B cell (primary cell): ENCODE measurements around the gene RPH3AL. TPM values are rescaled to one million over a fixed set of nuclear protein-coding genes. Genes with fewer than 3 reads are reported as not detected.

Experiments
- ATAC-seq: fragments of 200-7000 bp; cut with Tn5 transposase; one replicate; pipeline ENCODE4 v1.10.0; 2021; ENCODE audit warnings: low read depth, mild to moderate bottlenecking, moderate number of reproducible peaks, moderate library complexity
- CTCF ChIA-PET: fragments of 350-600 bp; sonication (Branson Sonifier 250); formaldehyde crosslinking; loops from one replicate; lab custom pipeline; 2021; ENCODE audit warnings: antibody characterized with exemption, inconsistent platforms; lab: Charles Lee
- POLR2A ChIA-PET: fragments of 350-600 bp; sonication (Branson Sonifier 250); formaldehyde crosslinking; loops from one replicate; lab custom pipeline; 2021; ENCODE audit warnings: antibody characterized with exemption; lab: Charles Lee
- DNase-seq: peaks from one replicate; pipeline ENCODE4 v3.0.0; 2013
- H2AFZ ChIP-seq: 2 replicates; pipeline ENCODE4 v1.6.1; 2012; ENCODE audit warnings: mild to moderate bottlenecking, low read depth, low read length; ENCODE audit not compliant: insufficient read depth, poor library complexity, severe bottlenecking
- H3K27ac ChIP-seq, 2 donors: 1 replicate in 1 of 2; 2 replicates in 1 of 2; pipeline ENCODE4 v1.5.1; 2012 to 2013; ENCODE audit warnings: low read length in 2 of 2, mild to moderate bottlenecking in 2 of 2, moderate library complexity in 1 of 2
- H3K27me3 ChIP-seq, 4 experiments: fragments of 200-600 bp in 1 of 4; sonication (generic) in 1 of 4; replicated peaks in 1 of 4; 1 replicate in 2 of 4; 2 replicates in 2 of 4; pipeline versions ENCODE4 v1.6.1 to v1.7.0; 2013 to 2016; ENCODE audit warnings: low read length in 3 of 4, mild to moderate bottlenecking in 2 of 4, mixed read lengths in 1 of 4, moderate library complexity in 1 of 4; ENCODE audit not compliant: insufficient read depth in 4 of 4, control insufficient read depth in 3 of 4; ENCODE audit errors: control extremely low read depth in 1 of 4
- H3K36me3 ChIP-seq, 2 experiments: replicated peaks in 1 of 2; 1 replicate in 1 of 2; 2 replicates in 1 of 2; pipeline versions ENCODE4 v1.6.1 to v1.7.1; 2013; ENCODE audit warnings: low read length in 1 of 2; ENCODE audit not compliant: insufficient read depth in 2 of 2, control insufficient read depth in 1 of 2; ENCODE audit errors: control extremely low read depth in 1 of 2, extremely low read depth in 1 of 2
- H3K4me1 ChIP-seq, 2 donors: fragments of 200-600 bp in 1 of 2; sonication (generic) in 1 of 2; 1 replicate in 1 of 2; 2 replicates in 1 of 2; pipeline versions ENCODE4 v1.5.1 to v1.6.1; 2013 to 2017; ENCODE audit warnings: low read length in 2 of 2; ENCODE audit not compliant: control insufficient read depth in 2 of 2, insufficient read depth in 2 of 2
- H3K4me2 ChIP-seq: replicated peaks from 2 replicates; pipeline ENCODE3; 2012; ENCODE audit warnings: mild to moderate bottlenecking, low read depth, low read length; ENCODE audit not compliant: poor library complexity, severe bottlenecking
- H3K4me3 ChIP-seq, 5 experiments: fragments of 200-600 bp in 1 of 5; sonication (generic) in 1 of 5; 1 replicate in 3 of 5; 2 replicates in 2 of 5; pipeline versions ENCODE4 v1.5.1 to v1.7.0; 2011 to 2016; ENCODE audit warnings: low read length in 4 of 5, mild to moderate bottlenecking in 4 of 5, low read depth in 2 of 5, control low read depth in 1 of 5, moderate library complexity in 1 of 5; ENCODE audit not compliant: insufficient read depth in 1 of 5; ENCODE audit errors: control extremely low read depth in 1 of 5, extremely low read depth in 1 of 5
- H3K79me2 ChIP-seq: fragments of 200-600 bp; sonication (generic); one replicate; pipeline ENCODE4 v1.6.0; 2016; ENCODE audit warnings: low read length; ENCODE audit not compliant: control insufficient read depth, insufficient read depth
- H3K9ac ChIP-seq: fragments of 200-600 bp; sonication (generic); 2 replicates; pipeline ENCODE4 v1.6.1; 2017; ENCODE audit warnings: mild to moderate bottlenecking, low read length, moderate library complexity
- H3K9me3 ChIP-seq, 3 donors: one replicate each; pipeline versions ENCODE4 v1.6.1 to v1.7.1; 2013; ENCODE audit warnings: low read length in 2 of 3; ENCODE audit not compliant: control insufficient read depth in 2 of 3, insufficient read depth in 1 of 3; ENCODE audit errors: control extremely low read depth in 1 of 3
- H4K20me1 ChIP-seq: 2 replicates; pipeline ENCODE4 v1.6.0; 2012; ENCODE audit warnings: mild to moderate bottlenecking, low read length; ENCODE audit not compliant: insufficient read depth, control insufficient read depth, poor library complexity, severe bottlenecking
- H3K27ac Mint-ChIP-seq: one replicate; pipeline ENCODE4 v1.8.0; 2021; ENCODE audit warnings: mixed read lengths
- H3K27me3 Mint-ChIP-seq: one replicate; pipeline ENCODE4 v1.8.0; 2021; ENCODE audit warnings: mixed read lengths
- H3K4me1 Mint-ChIP-seq: one replicate; pipeline ENCODE4 v1.8.0; 2021; ENCODE audit warnings: mixed read lengths
- H3K4me3 Mint-ChIP-seq: one replicate; pipeline ENCODE4 v1.8.0; 2021; ENCODE audit warnings: mixed read lengths
- H3K9me3 Mint-ChIP-seq: one replicate; pipeline ENCODE4 v1.8.0; 2022; ENCODE audit warnings: mixed read lengths; ENCODE audit not compliant: insufficient read depth
- CTCF ChIP-seq: fragments of 200-600 bp; IDR thresholded peaks from one replicate; pipeline ENCODE4 v1.8.0; 2022; ENCODE audit warnings: antibody characterized with exemption, mild to moderate bottlenecking
- EZH2 ChIP-seq: IDR thresholded peaks from 2 replicates; pipeline ENCODE4 v1.6.1; 2012; ENCODE audit warnings: borderline replicate concordance, low read depth, mild to moderate bottlenecking, moderate library complexity, low read length; ENCODE audit not compliant: insufficient read depth, poor library complexity, severe bottlenecking
- WGBS: methylation state at CpG from one replicate; pipeline ENCODE4 v1.1.5; 2013; ENCODE audit warnings: missing lambda C conversion rate; ENCODE audit not compliant: insufficient coverage; 5-methylcytosine and 5-hydroxymethylcytosine counted together
- intact Hi-C: fragments of 100-400 bp; cut with micrococcal nuclease; formaldehyde crosslinking; loops from one replicate; pipeline ENCODE4 v1.10.0; 2022
- polyA plus RNA-seq: library from polyadenylated mRNA; depleted of rRNA; stranded (reverse); fragments of >200 nt; gene quantifications from 2 replicates; pipeline ENCODE4 v1.2.3, GENCODE V29; 2012
- total RNA-seq, 2 donors: library from RNA; stranded (reverse); fragments of 120-200 nt in 1 of 2; gene quantifications; 1 replicate in 1 of 2; 2 replicates in 1 of 2; pipeline versions ENCODE4 v1.2.3 to v1.2.4, GENCODE V29; 2013 to 2022

RPH3AL gene
- total and polyA plus RNA-seq, 2 donors (not counting 1 experiment from before 2014, with no cell fraction given), result 10.8 to 13.3 TPM

GRCh38 chr17:300881-301280 is 51.7 kb downstream of the RPH3AL start:
- H3K4me2 ChIP-seq, result no peak overlapping the region
- Mint-ChIP-seq H3K9me3 (no peaks in the 10 kb centered on the region), H3K27me3 (no peaks in the 10 kb centered on the region), H3K27ac (no peak overlapping the region), H3K4me3 (no peak overlapping the region), H3K4me1 (no peaks in the 10 kb centered on the region)
- no peak overlapping the region for H3K9ac ChIP-seq
- no peak overlapping the region for H3K27ac ChIP-seq
- H3K27me3 ChIP-seq, result peaks cover 0 to 9% (median 3%) of the 10 kb centered on the region in 4 experiments
- ChIA-PET POLR2A (no interaction called here), CTCF (no interaction called here)
- intact Hi-C loops, result no loop called here
- no peaks in the 10 kb centered on the region for H3K36me3 ChIP-seq
- H4K20me1 ChIP-seq, result no peaks in the 10 kb centered on the region
- no peaks in the 10 kb centered on the region for H3K79me2 ChIP-seq
- TF ChIP-seq EZH2 (no peak), CTCF (no peak)
- peaks cover 0 to 3% of the 10 kb centered on the region in 2 donors for H3K4me1 ChIP-seq
- no peak overlapping the region for H2AFZ ChIP-seq
- H3K9me3 ChIP-seq, result no peaks in the 10 kb centered on the region
- ATAC-seq, result no peak
- DNase-seq, result no peak
- 97% methylated on average over 11 of the region's 11 CpGs for WGBS
- H3K4me3 ChIP-seq, result no peak overlapping the region

- H3K79me2 ChIP-seq, result no peaks in the 10 kb centered on the region
- POLR2A ChIA-PET, result no interaction called here
- Mint-ChIP-seq H3K4me1 (no peaks in the 10 kb centered on the region), H3K27ac (no peak overlapping the region), H3K9me3 (no peaks in the 10 kb centered on the region), H3K4me3 (no peak overlapping the region), H3K27me3 (no peaks in the 10 kb centered on the region)
- H3K27me3 ChIP-seq, result peaks cover 0 to 9% (median 3%) of the 10 kb centered on the region in 4 experiments
- no peak overlapping the region for H3K4me2 ChIP-seq
- no peak overlapping the region for H2AFZ ChIP-seq
- DNase-seq, result no peak
- TF ChIP-seq CTCF (no peak), EZH2 (no peak)
- H3K36me3 ChIP-seq, result no peaks in the 10 kb centered on the region
- intact Hi-C loops, result no loop called here
- H4K20me1 ChIP-seq, result no peaks in the 10 kb centered on the region
- no peak overlapping the region for H3K4me3 ChIP-seq
- no peaks in the 10 kb centered on the region for H3K9me3 ChIP-seq
- no peak for ATAC-seq
- no peak overlapping the region for H3K27ac ChIP-seq
- WGBS, result 87% methylated on average over 23 of the region's 23 CpGs
- peaks cover 0 to 3% of the 10 kb centered on the region in 2 donors for H3K4me1 ChIP-seq
- CTCF ChIA-PET, result no interaction called here
- no peak overlapping the region for H3K9ac ChIP-seq
Measured at GRCh38 chr17:299546-299945, 53.1 kb downstream of the RPH3AL start.
